B cell (primary cell): Measurements from ENCODE around the gene PPP2R2C.

Source experiments
- EZH2 ChIP-seq: IDR thresholded peaks from 2 replicates; pipeline ENCODE4 v1.6.1; 2012; ENCODE audit warnings: borderline replicate concordance, low read depth, mild to moderate bottlenecking, moderate library complexity, low read length; ENCODE audit not compliant: insufficient read depth, poor library complexity, severe bottlenecking
- TF ChIP-seq, protein P1 (sequence below): fragments of 200-600 bp; IDR thresholded peaks from one replicate; pipeline ENCODE4 v1.8.0; 2022; ENCODE audit warnings: antibody characterized with exemption, mild to moderate bottlenecking

DNA sequence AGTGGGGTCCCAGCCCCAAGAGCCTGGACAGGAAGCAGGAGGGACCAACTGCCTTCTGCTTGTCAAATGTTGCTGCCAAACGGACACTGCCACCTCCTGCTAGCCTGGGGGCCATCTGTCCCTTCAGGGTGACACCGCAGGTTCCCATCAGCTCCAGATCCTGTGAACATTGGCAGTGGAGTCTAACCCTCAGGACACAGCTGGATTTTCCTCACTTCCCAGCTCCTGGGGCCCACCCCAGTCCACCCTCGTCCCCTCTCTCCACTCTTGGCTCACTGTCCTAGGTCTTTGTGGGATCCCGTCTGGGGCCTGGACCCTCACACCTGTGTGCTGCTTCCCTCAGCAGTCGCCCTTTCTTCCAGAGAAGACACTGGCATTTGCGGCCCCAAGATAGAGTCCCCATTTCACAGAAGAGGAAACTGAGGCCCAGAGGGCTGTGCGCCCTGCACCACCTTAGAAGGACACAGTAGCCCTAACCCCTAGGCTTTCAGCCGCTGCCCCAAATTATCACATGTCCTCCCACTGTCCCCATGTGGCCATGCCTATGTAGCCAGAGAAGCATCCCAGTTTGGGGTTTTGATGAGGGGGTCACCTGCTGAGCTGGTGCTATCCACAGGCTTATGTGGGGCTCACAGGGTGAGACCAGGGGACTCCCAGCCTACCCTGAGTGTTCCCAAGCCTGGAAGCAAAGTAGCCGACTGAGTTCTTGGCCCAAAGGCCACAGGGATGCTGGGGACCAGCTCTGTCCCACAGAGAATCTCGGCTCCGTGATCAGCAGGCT, 20.1 kb downstream of the PPP2R2C start:
- TF ChIP-seq, protein P1, sequence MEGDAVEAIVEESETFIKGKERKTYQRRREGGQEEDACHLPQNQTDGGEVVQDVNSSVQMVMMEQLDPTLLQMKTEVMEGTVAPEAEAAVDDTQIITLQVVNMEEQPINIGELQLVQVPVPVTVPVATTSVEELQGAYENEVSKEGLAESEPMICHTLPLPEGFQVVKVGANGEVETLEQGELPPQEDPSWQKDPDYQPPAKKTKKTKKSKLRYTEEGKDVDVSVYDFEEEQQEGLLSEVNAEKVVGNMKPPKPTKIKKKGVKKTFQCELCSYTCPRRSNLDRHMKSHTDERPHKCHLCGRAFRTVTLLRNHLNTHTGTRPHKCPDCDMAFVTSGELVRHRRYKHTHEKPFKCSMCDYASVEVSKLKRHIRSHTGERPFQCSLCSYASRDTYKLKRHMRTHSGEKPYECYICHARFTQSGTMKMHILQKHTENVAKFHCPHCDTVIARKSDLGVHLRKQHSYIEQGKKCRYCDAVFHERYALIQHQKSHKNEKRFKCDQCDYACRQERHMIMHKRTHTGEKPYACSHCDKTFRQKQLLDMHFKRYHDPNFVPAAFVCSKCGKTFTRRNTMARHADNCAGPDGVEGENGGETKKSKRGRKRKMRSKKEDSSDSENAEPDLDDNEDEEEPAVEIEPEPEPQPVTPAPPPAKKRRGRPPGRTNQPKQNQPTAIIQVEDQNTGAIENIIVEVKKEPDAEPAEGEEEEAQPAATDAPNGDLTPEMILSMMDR = no peak
- no peak for TF ChIP-seq EZH2
